Liver (tissue), 9 donors: ENCODE results near the gene HECTD1. TPM values are rescaled to one million over a fixed set of nuclear protein-coding genes. Genes with fewer than 3 reads are reported as not detected.

Source experiments
- DNase-seq: peaks from one replicate; pipeline ENCODE4 v3.0.0-alpha.2; 2017; ENCODE audit warnings: low spot score
- H3K27ac ChIP-seq, 2 donors: one replicate each; pipeline ENCODE4 v1.7.0; 2013; ENCODE audit warnings: inconsistent platforms in 2 of 2, low read length in 2 of 2, control low read depth in 1 of 2, low read depth in 1 of 2, mild to moderate bottlenecking in 1 of 2
- H3K27me3 ChIP-seq, 4 donors: one replicate each; pipeline versions ENCODE4 v1.6.1 to v1.7.0; 2013; ENCODE audit warnings: low read length in 3 of 4, inconsistent platforms in 1 of 4, mild to moderate bottlenecking in 1 of 4, moderate library complexity in 1 of 4; ENCODE audit not compliant: control insufficient read depth in 4 of 4, insufficient read depth in 4 of 4
- H3K36me3 ChIP-seq, 4 donors: one replicate each; pipeline versions ENCODE4 v1.6.1 to v1.7.0; 2013; ENCODE audit warnings: low read length in 3 of 4, mild to moderate bottlenecking in 3 of 4, low read depth in 1 of 4, moderate library complexity in 1 of 4; ENCODE audit not compliant: control insufficient read depth in 4 of 4, insufficient read depth in 3 of 4
- H3K4me1 ChIP-seq, 4 donors: one replicate each; pipeline versions ENCODE4 v1.6.1 to v1.7.0; 2013; ENCODE audit warnings: low read length in 3 of 4, mild to moderate bottlenecking in 3 of 4, moderate library complexity in 1 of 4; ENCODE audit not compliant: control insufficient read depth in 4 of 4, insufficient read depth in 4 of 4
- H3K4me3 ChIP-seq, 3 donors: one replicate each; pipeline versions ENCODE4 v1.6.1 to v1.7.0; 2013; ENCODE audit warnings: low read length in 3 of 3, control low read depth in 1 of 3, low read depth in 1 of 3, mild to moderate bottlenecking in 1 of 3
- H3K9ac ChIP-seq, 2 donors: one replicate each; pipeline ENCODE4 v1.7.0; 2013; ENCODE audit warnings: low read length in 2 of 2, mild to moderate bottlenecking in 2 of 2, moderate library complexity in 2 of 2, control low read depth in 1 of 2, low read depth in 1 of 2
- H3K9me3 ChIP-seq, 4 donors: one replicate each; pipeline versions ENCODE4 v1.6.1 to v1.7.0; 2013; ENCODE audit warnings: low read length in 3 of 4; ENCODE audit not compliant: control insufficient read depth in 4 of 4
- EGR1 ChIP-seq, 2 donors: IDR thresholded peaks; 2 replicates each; pipeline ENCODE4 v1.6.1; 2016 to 2018; ENCODE audit warnings: antibody characterized with exemption in 2 of 2, low read depth in 2 of 2
- FOXA1 ChIP-seq: IDR thresholded peaks from 2 replicates; pipeline ENCODE4 v1.6.1; 2016; ENCODE audit warnings: antibody characterized with exemption
- GABPA ChIP-seq, 2 donors: IDR thresholded peaks in 1 of 2; conservative IDR thresholded peaks in 1 of 2; 2 replicates each; pipeline ENCODE4 v1.6.1; 2016; ENCODE audit warnings: antibody characterized with exemption in 2 of 2, mild to moderate bottlenecking in 1 of 2, moderate library complexity in 1 of 2
- HNF4A ChIP-seq, 2 donors: conservative IDR thresholded peaks; 2 replicates each; pipeline ENCODE4 v1.6.1; 2016; ENCODE audit warnings: antibody characterized with exemption in 2 of 2, mild to moderate bottlenecking in 2 of 2
- HNF4G ChIP-seq: IDR thresholded peaks from 2 replicates; pipeline ENCODE4 v1.6.1; 2016; ENCODE audit warnings: antibody characterized with exemption
- JUND ChIP-seq, 2 donors: IDR thresholded peaks; 2 replicates each; pipeline ENCODE4 v1.6.1; 2016; ENCODE audit warnings: antibody characterized with exemption in 2 of 2
- NR2F2 ChIP-seq: IDR thresholded peaks from 2 replicates; pipeline ENCODE4 v1.6.1; 2016; ENCODE audit warnings: antibody characterized with exemption
- RAD21 ChIP-seq, 2 donors: IDR thresholded peaks; 2 replicates each; pipeline ENCODE4 v1.6.1; 2016; ENCODE audit warnings: antibody characterized with exemption in 2 of 2, mild to moderate bottlenecking in 2 of 2
- RXRA ChIP-seq, 2 donors: IDR thresholded peaks; 2 replicates each; pipeline ENCODE4 v1.6.1; 2017 to 2018; ENCODE audit warnings: antibody characterized with exemption in 2 of 2, mild to moderate bottlenecking in 1 of 2
- SP1 ChIP-seq: IDR thresholded peaks from 2 replicates; pipeline ENCODE4 v1.6.1; 2018; ENCODE audit warnings: antibody characterized with exemption, mild to moderate bottlenecking
- TAF1 ChIP-seq: conservative IDR thresholded peaks from 2 replicates; pipeline ENCODE4 v1.6.1; 2016; ENCODE audit warnings: antibody characterized with exemption, mild to moderate bottlenecking
- YY1 ChIP-seq: IDR thresholded peaks from 2 replicates; pipeline ENCODE4 v1.6.1; 2016; ENCODE audit warnings: antibody characterized with exemption, mild to moderate bottlenecking
- WGBS: extraction: QIAGEN DNeasy Blood & Tissue Kit; methylation state at CpG from one replicate; pipeline ENCODE4 v1.1.7; 2013; 5-methylcytosine and 5-hydroxymethylcytosine counted together
- polyA plus RNA-seq, 2 donors: library from polyadenylated mRNA; stranded (reverse) in 1 of 2; unstranded in 1 of 2; fragments of 200-250 nt in 1 of 2; fragments of >200 nt in 1 of 2; fragmentation: Nextera tagmentation in 1 of 2; extraction: Ambion mirVana in 1 of 2; gene quantifications; one replicate each; pipeline versions ENCODE4 v1.2.1 to v1.2.3, GENCODE V29; 2013 to 2015
- total RNA-seq, 2 donors: library from RNA; depleted of rRNA; stranded (reverse); fragments of >200 nt; gene quantifications; one replicate each; pipeline ENCODE4 v1.2.3, GENCODE V29; 2014
- TF ChIP-seq, protein P1 (sequence below): IDR thresholded peaks from 2 replicates; pipeline ENCODE4 v1.6.1; 2016; ENCODE audit warnings: antibody characterized with exemption
- TF ChIP-seq, protein P2 (sequence below): fragments of 150-350 bp; IDR thresholded peaks from 2 replicates; pipeline ENCODE4 v1.5.1; 2017; ENCODE audit warnings: improper control_type of control experiment, low read depth, low read length; ENCODE audit not compliant: missing input control
- TF ChIP-seq, protein P3 (sequence below): IDR thresholded peaks from 2 replicates; pipeline ENCODE4 v1.6.1; 2016; ENCODE audit warnings: antibody characterized with exemption, mild to moderate bottlenecking
- TF ChIP-seq, protein P4 (sequence below): IDR thresholded peaks from 2 replicates; pipeline ENCODE4 v1.6.1; 2016; ENCODE audit warnings: antibody characterized with exemption
- TF ChIP-seq, protein P5 (sequence below): IDR thresholded peaks from 2 replicates; pipeline ENCODE4 v1.6.1; 2016; ENCODE audit warnings: antibody characterized with exemption
- donor health status: healthy.
- donor health status: healthy.
- donor health status: healthy.
- donor health status: healthy.
- donor health status: healthy.

Gene HECTD1
- total and polyA plus RNA-seq, 4 donors, result 46.8 to 256 (median 118) TPM

DNA sequence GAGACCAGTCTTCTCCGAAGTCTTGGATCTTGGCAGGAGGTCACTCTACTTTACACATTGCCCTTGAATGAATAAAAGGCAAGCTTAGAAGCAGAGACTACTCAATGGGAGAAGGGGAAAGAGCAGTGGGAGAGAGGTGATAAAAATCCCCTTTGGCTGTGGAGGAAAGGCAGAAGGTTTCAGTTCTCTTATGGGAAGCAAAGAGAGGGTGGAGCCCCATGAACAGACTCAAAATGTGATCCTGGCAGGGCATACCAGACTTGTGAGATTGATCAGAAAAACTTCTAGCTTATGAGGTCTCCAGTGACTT, 49.6 kb upstream of the HECTD1 start:
- Histone ChIP-seq H3K27me3 (no peaks in the 10 kb centered on the region), H3K27ac (peak overlapping the region; percentile 79), H3K4me3 (no peak overlapping the region), H3K9ac (no peak overlapping the region), H3K9me3 (no peaks in the 10 kb centered on the region), H3K36me3 (no peaks in the 10 kb centered on the region), H3K4me1 (peaks cover 10 to 28% (median 17%) of the 10 kb centered on the region in 4 donors)
- 92% methylated on average over 1 of the region's 1 CpG for WGBS
- TF ChIP-seq FOXA1, result no peak
- TF ChIP-seq, protein P1, sequence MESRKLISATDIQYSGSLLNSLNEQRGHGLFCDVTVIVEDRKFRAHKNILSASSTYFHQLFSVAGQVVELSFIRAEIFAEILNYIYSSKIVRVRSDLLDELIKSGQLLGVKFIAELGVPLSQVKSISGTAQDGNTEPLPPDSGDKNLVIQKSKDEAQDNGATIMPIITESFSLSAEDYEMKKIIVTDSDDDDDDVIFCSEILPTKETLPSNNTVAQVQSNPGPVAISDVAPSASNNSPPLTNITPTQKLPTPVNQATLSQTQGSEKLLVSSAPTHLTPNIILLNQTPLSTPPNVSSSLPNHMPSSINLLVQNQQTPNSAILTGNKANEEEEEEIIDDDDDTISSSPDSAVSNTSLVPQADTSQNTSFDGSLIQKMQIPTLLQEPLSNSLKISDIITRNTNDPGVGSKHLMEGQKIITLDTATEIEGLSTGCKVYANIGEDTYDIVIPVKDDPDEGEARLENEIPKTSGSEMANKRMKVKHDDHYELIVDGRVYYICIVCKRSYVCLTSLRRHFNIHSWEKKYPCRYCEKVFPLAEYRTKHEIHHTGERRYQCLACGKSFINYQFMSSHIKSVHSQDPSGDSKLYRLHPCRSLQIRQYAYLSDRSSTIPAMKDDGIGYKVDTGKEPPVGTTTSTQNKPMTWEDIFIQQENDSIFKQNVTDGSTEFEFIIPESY, result no peak
- no peak for TF ChIP-seq RAD21 (IDR thresholded peaks at IDR 0.05)
- no peak for TF ChIP-seq GABPA (IDR thresholded peaks at IDR 0.05 in 1 of 2, conservative IDR thresholded peaks at IDR 0.05 in 1 of 2)
- TF ChIP-seq RXRA (IDR thresholded peaks at IDR 0.05), result no peak
- TF ChIP-seq, protein P2, sequence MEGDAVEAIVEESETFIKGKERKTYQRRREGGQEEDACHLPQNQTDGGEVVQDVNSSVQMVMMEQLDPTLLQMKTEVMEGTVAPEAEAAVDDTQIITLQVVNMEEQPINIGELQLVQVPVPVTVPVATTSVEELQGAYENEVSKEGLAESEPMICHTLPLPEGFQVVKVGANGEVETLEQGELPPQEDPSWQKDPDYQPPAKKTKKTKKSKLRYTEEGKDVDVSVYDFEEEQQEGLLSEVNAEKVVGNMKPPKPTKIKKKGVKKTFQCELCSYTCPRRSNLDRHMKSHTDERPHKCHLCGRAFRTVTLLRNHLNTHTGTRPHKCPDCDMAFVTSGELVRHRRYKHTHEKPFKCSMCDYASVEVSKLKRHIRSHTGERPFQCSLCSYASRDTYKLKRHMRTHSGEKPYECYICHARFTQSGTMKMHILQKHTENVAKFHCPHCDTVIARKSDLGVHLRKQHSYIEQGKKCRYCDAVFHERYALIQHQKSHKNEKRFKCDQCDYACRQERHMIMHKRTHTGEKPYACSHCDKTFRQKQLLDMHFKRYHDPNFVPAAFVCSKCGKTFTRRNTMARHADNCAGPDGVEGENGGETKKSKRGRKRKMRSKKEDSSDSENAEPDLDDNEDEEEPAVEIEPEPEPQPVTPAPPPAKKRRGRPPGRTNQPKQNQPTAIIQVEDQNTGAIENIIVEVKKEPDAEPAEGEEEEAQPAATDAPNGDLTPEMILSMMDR, result no peak
- TF ChIP-seq, protein P3, sequence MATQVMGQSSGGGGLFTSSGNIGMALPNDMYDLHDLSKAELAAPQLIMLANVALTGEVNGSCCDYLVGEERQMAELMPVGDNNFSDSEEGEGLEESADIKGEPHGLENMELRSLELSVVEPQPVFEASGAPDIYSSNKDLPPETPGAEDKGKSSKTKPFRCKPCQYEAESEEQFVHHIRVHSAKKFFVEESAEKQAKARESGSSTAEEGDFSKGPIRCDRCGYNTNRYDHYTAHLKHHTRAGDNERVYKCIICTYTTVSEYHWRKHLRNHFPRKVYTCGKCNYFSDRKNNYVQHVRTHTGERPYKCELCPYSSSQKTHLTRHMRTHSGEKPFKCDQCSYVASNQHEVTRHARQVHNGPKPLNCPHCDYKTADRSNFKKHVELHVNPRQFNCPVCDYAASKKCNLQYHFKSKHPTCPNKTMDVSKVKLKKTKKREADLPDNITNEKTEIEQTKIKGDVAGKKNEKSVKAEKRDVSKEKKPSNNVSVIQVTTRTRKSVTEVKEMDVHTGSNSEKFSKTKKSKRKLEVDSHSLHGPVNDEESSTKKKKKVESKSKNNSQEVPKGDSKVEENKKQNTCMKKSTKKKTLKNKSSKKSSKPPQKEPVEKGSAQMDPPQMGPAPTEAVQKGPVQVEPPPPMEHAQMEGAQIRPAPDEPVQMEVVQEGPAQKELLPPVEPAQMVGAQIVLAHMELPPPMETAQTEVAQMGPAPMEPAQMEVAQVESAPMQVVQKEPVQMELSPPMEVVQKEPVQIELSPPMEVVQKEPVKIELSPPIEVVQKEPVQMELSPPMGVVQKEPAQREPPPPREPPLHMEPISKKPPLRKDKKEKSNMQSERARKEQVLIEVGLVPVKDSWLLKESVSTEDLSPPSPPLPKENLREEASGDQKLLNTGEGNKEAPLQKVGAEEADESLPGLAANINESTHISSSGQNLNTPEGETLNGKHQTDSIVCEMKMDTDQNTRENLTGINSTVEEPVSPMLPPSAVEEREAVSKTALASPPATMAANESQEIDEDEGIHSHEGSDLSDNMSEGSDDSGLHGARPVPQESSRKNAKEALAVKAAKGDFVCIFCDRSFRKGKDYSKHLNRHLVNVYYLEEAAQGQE, result no peak
- no peak for TF ChIP-seq NR2F2
- no peak for TF ChIP-seq YY1
- no peak for TF ChIP-seq TAF1
- no peak for TF ChIP-seq HNF4A (conservative IDR thresholded peaks at IDR 0.05)
- TF ChIP-seq, protein P4, sequence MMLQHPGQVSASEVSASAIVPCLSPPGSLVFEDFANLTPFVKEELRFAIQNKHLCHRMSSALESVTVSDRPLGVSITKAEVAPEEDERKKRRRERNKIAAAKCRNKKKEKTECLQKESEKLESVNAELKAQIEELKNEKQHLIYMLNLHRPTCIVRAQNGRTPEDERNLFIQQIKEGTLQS, result no peak
- no peak for TF ChIP-seq HNF4G
- no peak for TF ChIP-seq SP1
- TF ChIP-seq JUND (IDR thresholded peaks at IDR 0.05), result no peak
- TF ChIP-seq, protein P5, sequence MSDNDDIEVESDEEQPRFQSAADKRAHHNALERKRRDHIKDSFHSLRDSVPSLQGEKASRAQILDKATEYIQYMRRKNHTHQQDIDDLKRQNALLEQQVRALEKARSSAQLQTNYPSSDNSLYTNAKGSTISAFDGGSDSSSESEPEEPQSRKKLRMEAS, result no peak
- TF ChIP-seq EGR1 (IDR thresholded peaks at IDR 0.05; ENCODE audit: low read depth in 2 of 2), result no peak
- DNase-seq, result no peak
